ENCODE results near the gene CELSR1.

CELSR1 gene

GRCh38 chr22:46390105-46390651 lies 147.2 kb downstream of the CELSR1 start:
- Histone ChIP-seq H3K4me3 (IDR thresholded peaks at IDR 0.05; ENCODE audit: insufficient read depth, low read depth, low read length) (no peak overlapping the region), H3K79me2 (ENCODE audit: insufficient read depth, low read depth) (no peaks in the 10 kb centered on the region), H4K20me1 (ENCODE audit: insufficient read depth) (no peaks in the 10 kb centered on the region), H3K4me2 (no peak overlapping the region), H2AFZ (ENCODE audit: low read depth) (no peak overlapping the region), H3K36me3 (ENCODE audit: insufficient read depth) (no peaks in the 10 kb centered on the region), H3K27me3 (ENCODE audit: insufficient read depth, low read depth) (peaks cover 47% of the 10 kb centered on the region; the same call in 1 of the 2 replicates), H3K4me1 (ENCODE audit: low read depth, poor library complexity, severe bottlenecking) (no peaks in the 10 kb centered on the region), H3K27ac (no peak overlapping the region), H3K9ac (no peak overlapping the region)
- no peak for TF ChIP-seq CTCF (conservative IDR thresholded peaks at IDR 0.05; ENCODE audit: low read depth, low read length)

GRCh38 chr22:46389081-46389480 lies 148.3 kb downstream of the CELSR1 start:
- Histone ChIP-seq H3K4me2 (no peak overlapping the region), H3K79me2 (ENCODE audit: insufficient read depth, low read depth) (no peaks in the 10 kb centered on the region), H2AFZ (ENCODE audit: low read depth) (no peak overlapping the region), H3K4me1 (ENCODE audit: low read depth, poor library complexity, severe bottlenecking) (no peaks in the 10 kb centered on the region), H3K36me3 (ENCODE audit: insufficient read depth) (no peaks in the 10 kb centered on the region), H3K27me3 (ENCODE audit: insufficient read depth, low read depth) (peaks cover 45% of the 10 kb centered on the region; the same call in 1 of the 2 replicates), H3K27ac (no peak overlapping the region), H3K9ac (no peak overlapping the region), H4K20me1 (ENCODE audit: insufficient read depth) (no peaks in the 10 kb centered on the region), H3K4me3 (IDR thresholded peaks at IDR 0.05; ENCODE audit: insufficient read depth, low read depth, low read length) (no peak overlapping the region)
- no peak for TF ChIP-seq CTCF (conservative IDR thresholded peaks at IDR 0.05; ENCODE audit: low read depth, low read length)

- Histone ChIP-seq H2AFZ (ENCODE audit: low read depth) (no peak overlapping the region), H3K27me3 (ENCODE audit: insufficient read depth, low read depth) (peaks cover 41% of the 10 kb centered on the region; the same call in 1 of the 2 replicates), H3K4me2 (no peak overlapping the region), H3K36me3 (ENCODE audit: insufficient read depth) (no peaks in the 10 kb centered on the region), H3K4me3 (IDR thresholded peaks at IDR 0.05; ENCODE audit: insufficient read depth, low read depth, low read length) (no peak overlapping the region), H3K4me1 (ENCODE audit: low read depth, poor library complexity, severe bottlenecking) (no peaks in the 10 kb centered on the region), H3K27ac (no peak overlapping the region), H3K9ac (no peak overlapping the region), H3K79me2 (ENCODE audit: insufficient read depth, low read depth) (no peaks in the 10 kb centered on the region), H4K20me1 (ENCODE audit: insufficient read depth) (no peaks in the 10 kb centered on the region)
- no peak for TF ChIP-seq CTCF (conservative IDR thresholded peaks at IDR 0.05; ENCODE audit: low read depth, low read length)
Observed at GRCh38 chr22:46388647-46389046, 148.8 kb downstream of the CELSR1 start.

GRCh38 chr22:46387748-46388147 lies 149.7 kb downstream of the CELSR1 start:
- Histone ChIP-seq H3K4me3 (IDR thresholded peaks at IDR 0.05; ENCODE audit: insufficient read depth, low read depth, low read length) (no peak overlapping the region), H3K79me2 (ENCODE audit: insufficient read depth, low read depth) (no peaks in the 10 kb centered on the region), H3K27me3 (ENCODE audit: insufficient read depth, low read depth) (peaks cover 41% of the 10 kb centered on the region; the same call in 1 of the 2 replicates), H3K4me1 (ENCODE audit: low read depth, poor library complexity, severe bottlenecking) (no peaks in the 10 kb centered on the region), H4K20me1 (ENCODE audit: insufficient read depth) (no peaks in the 10 kb centered on the region), H2AFZ (ENCODE audit: low read depth) (no peak overlapping the region), H3K4me2 (no peak overlapping the region), H3K9ac (no peak overlapping the region), H3K36me3 (ENCODE audit: insufficient read depth) (no peaks in the 10 kb centered on the region), H3K27ac (no peak overlapping the region)
- no peak for TF ChIP-seq CTCF (conservative IDR thresholded peaks at IDR 0.05; ENCODE audit: low read depth, low read length)
